GM21526 (cell line): ENCODE measurements around the gene PILRB.
A peak's percentile ranks its signal among the peaks of the same experiment; 100 is the strongest.
"Not testable (repeated sequence)": the region's sequence is repeated elsewhere in the genome, so short reads cannot be mapped to it uniquely, and the experiment has no call there.

Experiments
- ATAC-seq: cut with Tn5 transposase; IDR thresholded peaks from one replicate; pipeline ENCODE4 v1.9.1; 2021; ENCODE audit warnings: moderate library complexity; ENCODE audit not compliant: unreplicated experiment, low FRiP score

The PILRB gene

DNA sequence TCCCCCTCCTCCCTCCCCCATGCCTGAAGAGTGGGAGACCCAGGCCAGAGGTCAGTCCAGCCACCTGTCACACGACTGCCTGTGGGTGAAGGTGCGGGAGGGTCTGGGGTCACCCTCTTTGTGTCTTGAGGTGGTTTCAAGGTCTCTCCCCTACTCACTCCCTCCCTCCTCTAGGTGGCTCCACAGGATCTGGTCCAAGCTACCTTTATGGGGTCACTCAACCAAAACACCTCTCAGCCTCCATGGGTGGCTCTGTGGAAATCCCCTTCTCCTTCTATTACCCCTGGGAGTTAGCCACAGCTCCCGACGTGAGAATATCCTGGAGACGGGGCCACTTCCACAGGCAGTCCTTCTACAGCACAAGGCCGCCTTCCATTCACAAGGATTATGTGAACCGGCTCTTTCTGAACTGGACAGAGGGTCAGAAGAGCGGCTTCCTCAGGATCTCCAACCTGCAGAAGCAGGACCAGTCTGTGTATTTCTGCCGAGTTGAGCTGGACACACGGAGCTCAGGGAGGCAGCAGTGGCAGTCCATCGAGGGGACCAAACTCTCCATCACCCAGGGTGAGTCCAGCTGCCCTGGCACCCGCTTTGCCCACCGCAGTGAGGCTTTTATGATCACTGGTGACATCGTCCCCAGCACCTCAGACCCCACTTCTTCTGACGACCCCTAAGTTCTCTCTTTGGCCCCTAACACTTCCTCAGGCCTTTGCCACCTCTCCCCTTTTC is 16.1 kb downstream of the PILRB start:
- ATAC-seq, result not testable (repeated sequence)

DNA sequence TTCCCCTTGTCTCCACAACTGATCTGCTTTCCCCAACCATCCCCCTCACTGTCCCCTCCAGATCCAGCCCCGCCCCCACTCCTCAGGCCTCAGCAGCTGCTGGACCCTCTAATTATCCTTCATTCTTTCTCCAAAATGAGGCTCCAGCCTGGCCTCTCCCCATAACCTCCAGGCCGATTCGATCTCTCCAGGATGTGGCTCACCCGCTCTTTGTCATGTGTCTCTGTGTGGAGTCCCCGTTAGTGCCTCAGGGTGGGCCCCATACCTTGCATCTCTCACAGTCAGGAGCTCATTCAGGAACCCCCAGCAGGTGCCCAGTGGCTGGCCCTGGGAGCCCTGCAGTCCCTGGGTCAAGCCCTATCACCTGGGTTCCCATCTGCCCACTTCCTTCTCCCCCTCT is 16.7 kb downstream of the PILRB start:
- no peak for ATAC-seq

DNA sequence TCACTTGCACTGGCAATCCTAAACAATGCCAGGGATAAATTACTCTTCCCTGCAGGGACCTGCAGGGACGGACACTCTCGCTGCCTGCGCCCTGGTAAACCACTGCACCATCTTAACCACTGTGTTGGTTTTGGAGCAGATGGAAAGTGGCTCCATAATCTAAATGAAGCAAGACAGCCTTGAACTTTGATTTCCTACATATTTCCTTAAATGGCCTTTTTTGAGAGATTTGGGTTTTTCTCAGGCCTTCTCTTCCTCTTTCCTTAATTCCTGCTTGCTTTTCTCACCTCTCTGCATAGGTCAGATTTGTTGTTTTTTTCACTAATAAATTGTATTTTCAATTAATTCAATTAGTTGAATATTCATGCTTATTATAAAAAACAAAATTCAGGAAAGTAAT is 18.1 kb downstream of the PILRB start:
- no peak for ATAC-seq

DNA sequence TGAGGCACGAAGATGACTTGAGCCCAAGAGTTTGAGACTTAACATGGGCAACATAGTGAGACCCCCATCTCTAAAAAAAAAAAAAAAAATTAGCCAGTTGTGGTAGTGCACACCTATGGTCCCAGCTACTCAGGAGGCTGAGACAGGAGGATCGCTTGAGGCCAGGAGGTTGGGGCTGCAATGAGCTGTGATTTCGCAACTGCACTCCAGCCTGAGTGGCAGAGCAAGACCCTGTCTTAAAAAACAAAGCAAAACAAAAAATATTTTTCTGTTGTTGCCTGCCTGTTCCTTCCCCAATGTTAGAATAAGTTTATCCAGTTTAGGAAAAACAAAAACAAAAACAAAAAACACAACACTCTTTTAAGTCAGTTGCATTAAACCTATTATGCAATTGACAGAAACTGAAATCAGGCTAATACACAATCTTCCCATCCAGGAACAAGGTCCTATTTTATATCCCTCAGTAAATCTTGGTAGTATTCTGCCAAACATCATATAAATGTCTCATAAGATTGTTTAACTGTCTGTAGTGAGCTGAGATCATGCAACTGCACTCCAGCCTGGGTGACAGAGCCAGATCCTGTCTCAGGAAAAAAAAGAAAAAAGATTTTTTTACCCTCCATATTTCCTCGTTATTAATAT is 20.3 kb downstream of the PILRB start:
- ATAC-seq, result no peak

DNA sequence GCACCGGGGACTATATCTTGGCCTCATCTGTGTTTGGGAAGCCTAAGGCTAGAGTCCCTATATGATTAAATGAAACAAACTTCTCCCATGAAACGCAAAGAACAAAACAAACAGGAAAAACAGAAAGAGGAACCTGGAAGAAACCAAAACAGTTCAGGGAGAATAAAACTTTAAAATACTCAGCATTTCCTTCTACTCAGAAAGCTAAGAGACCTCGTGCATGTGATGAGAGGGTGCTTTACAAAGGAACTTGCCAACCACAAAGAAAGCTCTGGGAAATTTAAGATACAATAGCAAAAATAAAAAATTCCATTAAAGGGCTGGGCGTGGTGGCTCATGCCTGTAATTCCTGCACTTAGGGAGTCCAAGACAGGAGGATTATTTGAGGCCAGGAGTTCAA is 22.3 kb downstream of the PILRB start:
- no peak for ATAC-seq

DNA sequence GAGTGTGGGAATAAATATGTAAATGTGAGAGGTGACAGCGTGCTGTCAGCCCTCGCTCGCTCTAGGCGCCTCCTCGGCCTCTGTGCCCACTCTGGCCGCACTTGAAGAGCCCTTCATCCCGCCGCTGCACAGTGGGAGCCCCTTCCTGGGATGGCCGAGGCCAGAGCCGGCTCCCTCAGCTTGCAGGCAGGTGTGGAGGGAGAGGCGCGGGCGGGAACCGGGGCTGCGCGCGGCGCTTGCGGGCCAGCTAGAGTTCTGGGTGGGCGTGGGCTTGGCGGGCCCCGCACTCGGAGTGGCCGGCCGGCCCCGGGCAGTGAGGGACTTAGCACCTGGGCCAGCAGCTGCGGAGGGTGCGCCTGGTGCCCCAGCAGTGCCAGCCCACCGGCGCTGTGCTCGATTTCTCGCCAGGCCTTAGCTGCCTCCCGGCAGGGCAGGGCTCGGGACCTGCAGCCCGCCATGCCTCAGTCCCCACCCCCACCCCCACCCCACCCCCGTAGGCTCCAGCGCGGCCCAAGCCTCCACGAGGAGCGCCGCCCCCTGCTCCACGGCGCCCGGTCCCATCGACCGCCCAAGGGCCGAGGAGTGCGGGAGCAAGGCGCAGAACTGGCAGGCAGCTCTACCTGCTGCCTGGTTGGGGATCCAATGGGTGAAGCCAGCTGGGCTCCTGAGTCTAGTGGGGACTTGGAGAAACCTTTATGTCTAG is 23.8 kb downstream of the PILRB start:
- not testable (repeated sequence) for ATAC-seq

DNA sequence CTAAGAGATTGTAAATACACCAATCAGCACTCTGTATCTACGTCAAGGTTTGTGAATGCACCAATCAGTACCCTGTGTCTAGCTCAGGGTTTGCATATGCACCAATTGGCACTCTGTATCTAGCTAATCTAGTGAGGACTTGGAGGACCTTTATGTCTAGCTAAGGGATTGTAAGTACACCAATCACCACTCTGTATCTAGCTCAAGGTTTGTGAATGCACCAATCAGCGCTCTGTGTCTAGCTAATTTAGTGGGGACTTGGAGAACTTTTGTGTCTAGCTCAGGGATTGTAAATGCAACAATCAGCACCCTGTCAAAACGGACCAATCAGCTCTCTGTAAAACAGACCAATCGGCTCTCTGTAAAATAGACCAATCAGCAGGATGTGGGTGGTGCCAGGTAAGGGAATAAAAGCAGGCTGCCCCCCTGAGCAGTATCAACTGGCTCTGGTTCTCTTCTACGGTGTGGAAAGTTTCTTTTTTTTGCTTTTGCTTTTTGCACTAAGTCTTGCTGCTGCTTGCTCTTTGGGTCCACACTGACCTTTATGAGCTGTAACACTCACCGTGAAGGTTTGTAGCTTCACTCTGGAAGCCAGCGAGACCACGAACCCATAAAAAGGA is 24.4 kb downstream of the PILRB start:
- ATAC-seq, result not testable (repeated sequence)

DNA sequence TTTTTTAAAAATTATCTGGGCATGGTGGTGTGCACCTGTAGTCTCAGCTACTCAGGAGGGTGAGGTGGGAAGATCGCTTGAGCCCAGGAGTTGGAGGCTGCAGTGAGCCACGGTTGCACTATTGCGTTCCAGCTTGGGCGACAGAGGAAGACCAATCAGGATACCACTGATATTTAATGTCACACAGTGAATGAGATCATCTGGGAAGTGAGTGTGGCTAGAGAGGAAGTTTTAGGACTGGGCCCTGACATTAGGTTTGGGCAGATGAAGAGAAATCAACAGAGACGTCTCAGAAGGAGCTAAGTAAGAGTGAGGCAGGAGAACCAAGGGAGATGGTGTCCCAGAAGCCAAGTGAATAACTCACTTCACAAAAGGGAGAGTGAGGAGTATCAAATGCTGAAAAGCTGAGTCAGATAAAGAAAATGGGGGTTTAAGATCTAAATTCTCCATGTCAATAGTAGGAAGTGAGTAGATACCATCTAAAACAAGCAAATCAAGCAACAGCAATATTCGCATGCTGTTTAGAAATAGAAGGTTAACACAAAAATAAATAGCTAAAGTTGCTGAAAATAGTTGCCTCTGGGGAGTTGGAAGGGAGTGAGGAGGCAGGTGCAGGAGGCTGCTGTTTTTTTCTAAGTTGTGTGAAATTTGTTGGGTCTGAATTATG is 26.8 kb downstream of the PILRB start:
- ATAC-seq, result no peak

DNA sequence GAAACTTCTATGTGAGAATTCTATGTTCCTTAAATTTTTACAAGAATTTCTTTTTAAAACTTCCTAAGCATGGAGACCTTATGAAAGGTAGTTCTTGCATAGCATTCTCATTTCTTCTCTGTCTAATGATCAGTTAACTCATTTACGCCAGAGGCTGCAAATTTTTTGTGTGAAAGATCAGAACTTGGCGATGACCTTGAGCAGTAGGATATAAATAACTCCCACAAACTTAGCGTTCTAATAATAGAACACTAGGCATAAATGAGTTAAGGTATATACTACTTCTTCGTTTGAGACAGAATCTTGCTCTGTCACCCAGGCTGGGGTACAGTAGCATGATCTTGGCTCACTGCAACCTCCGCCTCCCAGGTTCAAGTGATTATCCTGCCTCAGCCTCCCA is 29.0 kb downstream of the PILRB start:
- no peak for ATAC-seq

DNA sequence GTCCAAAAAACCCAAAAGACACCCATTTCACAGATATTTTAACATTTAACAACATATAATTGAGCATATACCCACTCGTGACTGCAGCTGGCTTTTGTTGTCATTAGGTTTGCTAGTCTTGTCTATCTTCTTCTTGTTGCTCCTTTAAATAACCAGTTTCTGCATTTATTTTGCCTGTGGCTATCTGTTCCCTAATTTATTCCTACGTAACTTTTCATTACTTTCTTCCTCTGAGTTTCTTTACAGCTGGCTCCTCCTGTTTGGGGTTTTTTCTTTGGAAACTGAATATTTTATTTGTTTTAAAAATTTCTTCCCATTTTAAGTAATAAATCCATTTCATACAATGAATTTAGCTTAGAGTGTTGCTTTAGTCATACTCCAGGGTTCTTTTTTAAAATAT is 29.8 kb downstream of the PILRB start:
- ATAC-seq, result no peak

DNA sequence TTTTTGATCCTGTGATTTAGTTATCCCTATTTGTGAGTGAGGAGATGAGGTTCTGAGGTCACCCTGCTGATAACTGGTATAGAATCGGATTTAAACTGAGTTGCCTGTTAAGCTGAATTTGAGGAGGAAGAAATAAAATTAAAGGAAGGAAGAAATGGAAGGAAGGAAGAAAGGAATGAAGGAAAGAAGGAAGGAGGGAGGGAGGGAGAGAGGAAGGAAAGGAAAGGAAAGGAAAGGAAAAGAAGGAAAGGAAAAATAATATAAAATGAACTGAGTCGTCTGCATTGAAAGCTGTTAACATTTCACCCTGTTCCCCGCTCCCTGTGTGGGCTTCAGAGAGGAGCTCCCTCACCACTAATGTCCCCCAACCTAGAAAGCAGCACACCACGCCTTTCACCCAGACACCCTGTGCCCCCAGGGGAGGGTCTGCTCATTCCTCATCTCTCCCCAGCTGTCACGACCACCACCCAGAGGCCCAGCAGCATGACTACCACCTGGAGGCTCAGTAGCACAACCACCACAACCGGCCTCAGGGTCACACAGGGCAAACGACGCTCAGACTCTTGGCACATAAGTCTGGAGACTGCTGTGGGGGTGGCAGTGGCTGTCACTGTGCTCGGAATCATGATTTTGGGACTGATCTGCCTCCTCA is 31.6 kb downstream of the PILRB start:
- no peak for ATAC-seq

DNA sequence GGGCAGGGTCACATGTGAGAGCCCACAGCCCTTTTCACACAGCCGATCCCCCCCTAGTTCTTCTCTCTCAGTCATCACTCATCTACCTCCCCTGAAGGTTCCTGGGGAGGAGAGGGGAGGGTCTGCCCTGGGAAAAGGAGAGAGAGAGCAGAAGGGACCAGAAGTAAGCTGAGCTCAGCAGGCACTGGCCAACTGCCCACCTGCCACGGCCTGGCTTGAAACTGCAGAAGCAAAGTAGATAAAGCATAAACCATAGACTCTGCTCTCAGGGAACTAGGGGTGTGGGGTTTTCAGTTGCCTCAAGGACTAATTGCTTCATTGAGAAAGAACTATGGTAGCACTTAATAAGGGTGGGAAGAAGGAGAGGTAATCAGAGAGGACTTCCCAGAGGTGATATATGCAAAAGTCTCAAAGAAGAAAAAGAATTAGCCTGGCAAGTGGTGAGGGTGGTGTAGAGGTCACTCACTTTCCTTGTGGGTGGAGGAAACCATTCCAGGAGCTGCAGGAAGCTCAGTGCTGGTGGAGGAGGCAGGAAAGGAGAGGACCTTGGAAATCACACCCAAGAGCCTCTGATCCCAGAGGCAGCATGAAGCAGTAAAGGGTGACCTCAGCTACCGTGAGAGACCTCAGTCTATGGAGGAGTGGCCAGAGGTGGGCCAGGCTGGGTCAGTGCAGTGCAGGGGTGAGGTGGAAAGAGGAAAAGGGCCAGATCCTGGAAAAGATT is 32.5 kb downstream of the PILRB start:
- no peak for ATAC-seq

DNA sequence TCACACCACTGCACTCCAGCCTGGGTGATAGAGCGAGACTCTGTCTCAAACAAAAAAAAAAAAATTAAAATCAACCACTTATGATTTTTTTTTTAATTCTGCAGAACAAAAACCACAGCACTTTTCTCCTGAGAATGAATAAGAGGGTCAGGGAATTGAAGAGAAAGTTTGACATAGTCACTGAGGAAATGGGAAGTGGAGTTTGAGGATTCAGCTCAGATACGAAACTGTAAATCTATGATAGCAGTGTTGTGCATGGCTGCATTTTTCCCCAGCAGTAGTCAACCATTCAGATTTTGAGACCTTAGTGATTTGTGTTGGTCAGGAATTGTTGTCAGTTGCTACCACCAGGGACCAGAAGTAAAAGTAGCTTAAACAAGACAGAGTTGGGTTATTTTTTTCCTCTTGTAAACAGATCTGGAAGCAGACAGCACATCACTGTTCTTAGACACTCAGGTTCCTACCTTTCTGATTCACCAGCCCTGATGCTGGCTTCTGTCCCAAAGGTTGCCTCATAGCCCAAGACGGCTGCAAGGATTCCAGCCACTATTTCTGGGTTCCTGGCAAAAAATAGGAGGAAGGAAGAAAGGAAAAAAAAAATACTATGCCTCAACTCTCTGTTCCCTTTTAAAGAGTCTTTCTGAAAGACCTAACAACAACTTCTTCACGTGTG is 35.5 kb downstream of the PILRB start:
- ATAC-seq, result no peak

DNA sequence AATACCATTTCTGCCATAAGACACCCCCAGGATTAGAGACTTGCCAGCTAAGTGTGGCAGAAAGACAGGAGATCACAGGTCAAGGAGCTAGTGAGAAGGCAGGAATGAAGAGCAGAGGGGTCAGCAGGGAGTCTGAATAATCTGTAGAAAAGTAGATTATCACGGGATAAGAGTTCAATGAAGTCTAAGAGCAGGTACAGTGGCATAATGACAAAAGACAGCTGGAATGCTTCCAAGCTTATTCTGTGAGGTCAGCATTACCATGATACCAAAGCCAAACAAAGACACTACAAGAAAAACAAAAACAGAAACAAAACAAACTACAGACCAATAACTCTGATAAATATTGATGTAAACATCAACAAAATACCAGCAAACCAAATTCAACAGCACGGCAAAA is 36.2 kb downstream of the PILRB start:
- no peak for ATAC-seq

DNA sequence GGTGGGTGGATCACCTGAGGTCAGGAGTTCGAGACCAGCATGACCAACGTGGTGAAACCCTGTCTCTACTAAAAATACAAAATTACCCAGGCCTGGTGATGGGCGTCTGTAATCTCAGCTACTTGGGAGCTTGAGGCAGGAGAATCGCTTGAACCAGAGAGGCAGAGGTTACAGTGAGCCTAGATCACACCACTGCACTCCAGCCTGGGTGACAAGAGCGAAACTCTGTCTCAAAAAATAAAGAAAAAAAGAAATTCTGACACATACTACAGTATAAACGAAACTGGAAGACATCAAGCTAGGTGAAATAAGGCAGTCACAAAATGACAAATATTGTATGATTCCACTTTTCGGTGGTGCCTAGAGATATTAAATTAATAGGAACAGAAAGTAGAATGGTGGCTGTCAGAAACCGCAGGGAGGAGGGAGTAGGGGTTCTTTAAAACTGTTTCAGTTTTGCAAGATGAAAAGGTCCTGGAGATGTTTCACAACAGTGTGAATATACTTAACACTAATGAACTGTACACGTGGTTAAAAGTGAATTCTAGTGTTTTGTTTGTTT is 38.6 kb downstream of the PILRB start:
- peak; percentile 89 for ATAC-seq

DNA sequence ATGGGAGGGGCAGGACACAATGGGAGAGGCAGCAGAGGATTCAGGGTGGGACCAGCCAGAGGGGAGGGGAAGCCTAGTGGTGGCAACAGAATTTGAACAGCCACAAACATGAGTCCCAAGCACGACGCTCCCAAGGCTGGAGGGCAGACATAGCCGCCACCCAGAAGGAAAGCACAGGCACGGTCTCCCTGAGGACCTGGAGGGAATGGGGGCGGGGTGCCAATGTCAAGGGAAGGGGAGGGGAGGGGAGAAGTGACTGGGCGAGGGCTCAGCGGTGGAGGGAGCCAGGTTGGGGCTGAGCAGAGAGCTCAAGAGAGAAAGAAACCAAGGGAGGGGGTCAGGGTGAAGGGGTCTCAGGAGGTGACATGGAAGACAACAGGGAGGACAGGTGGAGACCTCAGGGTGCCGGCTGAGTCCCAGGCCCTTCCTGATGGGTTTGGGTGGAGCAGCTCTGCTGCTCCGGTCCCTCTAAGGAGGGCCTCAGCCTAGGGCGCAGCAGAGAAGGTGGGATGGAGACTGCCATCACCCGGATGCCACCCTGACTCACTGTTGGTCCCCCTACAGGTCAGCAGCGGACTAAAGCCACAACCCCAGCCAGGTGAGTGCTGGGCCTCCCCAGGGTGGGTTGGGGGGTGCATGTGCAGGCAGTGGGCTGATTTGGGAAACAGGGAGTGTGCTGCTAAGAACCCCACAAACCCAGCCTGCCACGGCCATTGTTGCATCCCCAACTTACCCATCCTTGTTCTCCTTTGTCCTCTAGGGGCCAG is 39.6 kb downstream of the PILRB start:
- no peak for ATAC-seq

DNA sequence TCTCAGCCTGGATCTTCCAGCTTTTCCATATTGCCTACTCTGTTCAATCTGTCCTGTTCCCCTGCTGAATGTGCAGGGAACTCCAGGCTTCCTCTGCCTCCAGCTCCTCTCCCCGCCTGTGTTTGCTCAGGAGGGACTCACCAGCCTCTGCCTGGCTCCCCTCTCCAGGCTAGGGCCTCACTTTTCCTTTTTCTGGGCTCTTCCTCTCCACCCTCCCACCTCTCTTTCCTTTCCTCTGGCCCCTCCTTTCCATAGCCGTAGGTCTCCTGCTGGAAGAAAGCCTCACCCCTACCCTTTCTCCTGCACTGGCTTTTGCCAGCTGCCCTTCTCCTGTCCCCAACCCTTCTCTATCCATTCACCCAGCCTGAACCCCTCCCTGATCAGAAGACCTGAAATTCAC is 40.3 kb downstream of the PILRB start:
- ATAC-seq, result no peak

DNA sequence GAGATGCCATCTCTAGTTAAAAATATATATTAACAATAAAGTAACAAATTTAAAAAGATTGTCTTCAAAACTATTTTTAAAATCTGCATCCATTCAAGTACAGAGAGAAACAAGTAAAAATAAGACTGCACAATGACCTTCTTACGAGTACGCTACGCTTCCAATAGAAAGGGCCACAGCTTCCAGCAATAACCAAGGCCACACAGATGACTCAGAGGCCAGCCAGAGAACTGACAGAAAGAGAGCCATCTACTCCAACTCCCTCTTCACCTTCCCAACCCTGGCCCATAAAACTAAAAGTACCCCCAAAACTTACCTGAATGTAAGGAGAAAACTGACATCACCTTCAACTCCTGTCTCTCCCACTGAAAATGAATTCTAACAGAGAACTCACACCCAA is 42.1 kb downstream of the PILRB start:
- ATAC-seq, result no peak
